Trophoblast cell (in vitro differentiated cells and primary cell): ENCODE measurements around the gene CCDC124.

Experiments
- DNase-seq, 2 donors: peaks; one replicate each; pipeline ENCODE4 v3.0.0-alpha.2; 2016
- H2AFZ ChIP-seq: 2 replicates; pipeline ENCODE4 v1.6.1; 2013; ENCODE audit warnings: low read length, moderate library complexity, mild to moderate bottlenecking; ENCODE audit not compliant: insufficient read depth, poor library complexity
- H2AK5ac ChIP-seq: 2 replicates; pipeline ENCODE4 v1.6.1; 2013; ENCODE audit warnings: mild to moderate bottlenecking, low read length
- H2BK120ac ChIP-seq: 2 replicates; pipeline ENCODE4 v1.6.1; 2013; ENCODE audit warnings: low read length, mild to moderate bottlenecking, moderate library complexity; ENCODE audit not compliant: insufficient read depth, poor library complexity
- H2BK12ac ChIP-seq: 2 replicates; pipeline ENCODE4 v1.6.1; 2013; ENCODE audit warnings: mild to moderate bottlenecking, low read length, moderate library complexity
- H2BK5ac ChIP-seq: 2 replicates; pipeline ENCODE4 v1.6.1; 2013; ENCODE audit warnings: low read length, low read depth, moderate library complexity, mild to moderate bottlenecking; ENCODE audit not compliant: poor library complexity
- H3K14ac ChIP-seq: 2 replicates; pipeline ENCODE4 v1.6.1; 2013; ENCODE audit warnings: mild to moderate bottlenecking, low read length
- H3K18ac ChIP-seq: 2 replicates; pipeline ENCODE4 v1.6.1; 2013; ENCODE audit warnings: mild to moderate bottlenecking, low read length
- H3K23ac ChIP-seq: 2 replicates; pipeline ENCODE4 v1.6.1; 2013; ENCODE audit warnings: low read length
- H3K27ac ChIP-seq: 2 replicates; pipeline ENCODE4 v1.5.1; 2013; ENCODE audit warnings: low read depth, mild to moderate bottlenecking, inconsistent platforms, low read length, moderate library complexity
- H3K27me3 ChIP-seq: 2 replicates; pipeline ENCODE4 v1.6.1; 2013; ENCODE audit warnings: inconsistent platforms, mild to moderate bottlenecking, low read length, moderate library complexity; ENCODE audit not compliant: insufficient read depth
- H3K36me3 ChIP-seq, 2 experiments: 1 replicate in 1 of 2; 2 replicates in 1 of 2; pipeline ENCODE4 v1.6.1; 2013; ENCODE audit warnings: low read length in 2 of 2, mild to moderate bottlenecking in 2 of 2, moderate library complexity in 1 of 2; ENCODE audit not compliant: insufficient read depth in 2 of 2, control insufficient read depth in 1 of 2
- H3K4ac ChIP-seq: 2 replicates; pipeline ENCODE4 v1.6.1; 2013; ENCODE audit warnings: low read depth, mild to moderate bottlenecking, low read length, moderate library complexity
- H3K4me1 ChIP-seq, 2 experiments: 1 replicate in 1 of 2; 2 replicates in 1 of 2; pipeline ENCODE4 v1.6.1; 2013; ENCODE audit warnings: low read length in 2 of 2, mild to moderate bottlenecking in 2 of 2, moderate library complexity in 1 of 2; ENCODE audit not compliant: insufficient read depth in 2 of 2, control insufficient read depth in 1 of 2
- H3K4me2 ChIP-seq: 2 replicates; pipeline ENCODE4 v1.6.1; 2013; ENCODE audit warnings: inconsistent platforms, mild to moderate bottlenecking, low read length, moderate library complexity
- H3K4me3 ChIP-seq: 2 replicates; pipeline ENCODE4 v1.5.1; 2013; ENCODE audit warnings: mild to moderate bottlenecking, low read depth, low read length, inconsistent platforms
- H3K79me1 ChIP-seq: one replicate; pipeline ENCODE4 v1.6.1; 2013; ENCODE audit warnings: low read length
- H3K79me2 ChIP-seq: 2 replicates; pipeline ENCODE4 v1.6.1; 2013; ENCODE audit warnings: low read length, mild to moderate bottlenecking; ENCODE audit not compliant: control insufficient read depth, insufficient read depth, poor library complexity
- H3K9ac ChIP-seq: 2 replicates; pipeline ENCODE4 v1.6.1; 2013; ENCODE audit warnings: mild to moderate bottlenecking, low read length
- H3K9me3 ChIP-seq: 2 replicates; pipeline ENCODE4 v1.6.1; 2013; ENCODE audit warnings: low read depth, mild to moderate bottlenecking, control low read depth, inconsistent platforms, low read length; ENCODE audit not compliant: insufficient read depth
- H4K12ac ChIP-seq: 2 replicates; pipeline ENCODE4 v1.6.1; 2013; ENCODE audit warnings: low read depth, mild to moderate bottlenecking, low read length, moderate library complexity
- H4K8ac ChIP-seq: 2 replicates; pipeline ENCODE4 v1.6.1; 2013; ENCODE audit warnings: low read depth, mild to moderate bottlenecking, low read length, moderate library complexity
- H4K91ac ChIP-seq: one replicate; pipeline ENCODE4 v1.6.1; 2013; ENCODE audit warnings: low read depth, mild to moderate bottlenecking, low read length, moderate library complexity
- WGBS: extraction: QIAGEN DNeasy Blood & Tissue Kit; methylation state at CpG from one replicate; pipeline ENCODE4 v1.1.7; 2013; ENCODE audit warnings: missing lambda C conversion rate; ENCODE audit not compliant: insufficient read length, insufficient coverage; ENCODE audit errors: extremely low coverage; 5-methylcytosine and 5-hydroxymethylcytosine counted together

The CCDC124 gene

GRCh38 chr19:17929056-17929455 is 3.8 kb upstream of the CCDC124 start:
- Histone ChIP-seq H3K27me3 (no peaks in the 10 kb centered on the region), H3K14ac (no peak overlapping the region), H4K12ac (no peak overlapping the region), H3K9ac (no peak overlapping the region), H2BK120ac (no peak overlapping the region), H2AK5ac (no peak overlapping the region), H3K4me2 (no peak overlapping the region), H3K36me3 (no peaks in the 10 kb centered on the region), H3K27ac (no peak overlapping the region), H4K8ac (no peak overlapping the region), H3K23ac (no peak overlapping the region), H3K4me1 (peaks cover 9 to 14% of the 10 kb centered on the region in 2 experiments), H4K91ac (no peak overlapping the region), H3K18ac (no peak overlapping the region), H3K9me3 (no peaks in the 10 kb centered on the region), H3K79me2 (peaks cover 5% of the 10 kb centered on the region), H2AFZ (no peak overlapping the region), H3K79me1 (peaks cover 8% of the 10 kb centered on the region), H3K4me3 (no peak overlapping the region), H2BK5ac (no peak overlapping the region), H3K4ac (no peak overlapping the region), H2BK12ac (no peak overlapping the region)
- no CpG with 5 or more reads among the region's 4 CpGs for WGBS
- no peak for DNase-seq

- no peaks in the 10 kb centered on the region for H3K9me3 ChIP-seq
- H3K4me2 ChIP-seq = peak overlapping the region; percentile 72
- WGBS = no CpG with 5 or more reads among the region's 14 CpGs
- no peak overlapping the region for H2BK12ac ChIP-seq
- H3K27ac ChIP-seq = no peak overlapping the region
- no peak overlapping the region for H3K9ac ChIP-seq
- no peak for DNase-seq
- H2AFZ ChIP-seq = peak overlapping the region; percentile 80
- peak overlapping the region; percentile 9 for H4K12ac ChIP-seq
- peaks cover 9 to 14% of the 10 kb centered on the region in 2 experiments for H3K4me1 ChIP-seq
- H3K79me1 ChIP-seq = peaks cover 8% of the 10 kb centered on the region
- H3K4ac ChIP-seq = no peak overlapping the region
- peaks cover 4 to 7% of the 10 kb centered on the region in 2 experiments for H3K36me3 ChIP-seq
- H3K23ac ChIP-seq = no peak overlapping the region
- H3K27me3 ChIP-seq = no peaks in the 10 kb centered on the region
- H3K14ac ChIP-seq = no peak overlapping the region
- H3K79me2 ChIP-seq = peaks cover 5% of the 10 kb centered on the region
- no peak overlapping the region for H3K18ac ChIP-seq
- peak overlapping the region; percentile 77 for H4K8ac ChIP-seq
- no peak overlapping the region for H4K91ac ChIP-seq
- no peak overlapping the region for H3K4me3 ChIP-seq
- H2AK5ac ChIP-seq = no peak overlapping the region
- H2BK5ac ChIP-seq = no peak overlapping the region
- H2BK120ac ChIP-seq = no peak overlapping the region
These were observed 1.2 kb upstream of the CCDC124 start for GRCh38 chr19:17931532-17932191.

- peak overlapping the region; percentile 66 for H4K8ac ChIP-seq
- no CpG with 5 or more reads among the region's 19 CpGs for WGBS
- H3K18ac ChIP-seq = peak overlapping the region; percentile 49
- no peak overlapping the region for H3K27ac ChIP-seq
- H4K91ac ChIP-seq = peak overlapping the region; percentile 82
- peak; percentile 63 to 76 for DNase-seq
- H3K4me1 ChIP-seq = peaks cover 9 to 14% of the 10 kb centered on the region in 2 experiments
- no peak overlapping the region for H2AFZ ChIP-seq
- H4K12ac ChIP-seq = peak overlapping the region; percentile 14
- H2AK5ac ChIP-seq = peak overlapping the region; percentile 49
- H2BK12ac ChIP-seq = no peak overlapping the region
- H2BK120ac ChIP-seq = no peak overlapping the region
- peak overlapping the region; percentile 81 for H3K4ac ChIP-seq
- H3K27me3 ChIP-seq = no peaks in the 10 kb centered on the region
- H3K9me3 ChIP-seq = no peaks in the 10 kb centered on the region
- H3K79me2 ChIP-seq = peaks cover 5% of the 10 kb centered on the region
- peak overlapping the region; percentile 79 for H3K4me3 ChIP-seq
- no peak overlapping the region for H2BK5ac ChIP-seq
- H3K36me3 ChIP-seq = peaks cover 5 to 12% of the 10 kb centered on the region in 2 experiments
- H3K9ac ChIP-seq = peak overlapping the region; percentile 93
- peak overlapping the region; percentile 59 for H3K14ac ChIP-seq
- peak overlapping the region; percentile 72 for H3K4me2 ChIP-seq
- H3K23ac ChIP-seq = no peak overlapping the region
- H3K79me1 ChIP-seq = peaks cover 8% of the 10 kb centered on the region
These were observed 757 bp downstream of the CCDC124 start for GRCh38 chr19:17933414-17934129.

- Histone ChIP-seq H2AK5ac (no peak overlapping the region), H3K79me1 (peaks cover 8% of the 10 kb centered on the region), H3K4me1 (peaks cover 9 to 14% of the 10 kb centered on the region in 2 experiments), H3K23ac (no peak overlapping the region), H3K4me3 (no peak overlapping the region), H3K27me3 (no peaks in the 10 kb centered on the region), H2BK5ac (no peak overlapping the region), H3K36me3 (peaks cover 13 to 18% of the 10 kb centered on the region in 2 experiments), H4K12ac (no peak overlapping the region), H3K27ac (no peak overlapping the region), H2AFZ (no peak overlapping the region), H4K91ac (no peak overlapping the region), H3K9me3 (no peaks in the 10 kb centered on the region), H4K8ac (no peak overlapping the region), H3K9ac (no peak overlapping the region), H3K14ac (no peak overlapping the region), H3K4ac (no peak overlapping the region), H2BK12ac (no peak overlapping the region), H3K79me2 (peaks cover 5% of the 10 kb centered on the region), H3K4me2 (no peak overlapping the region), H2BK120ac (no peak overlapping the region), H3K18ac (no peak overlapping the region)
- WGBS = no CpG with 5 or more reads among the region's 21 CpGs
- no peak for DNase-seq
These were observed 3.6 kb downstream of the CCDC124 start for GRCh38 chr19:17936379-17936778.
